ENCODE data around the gene DNAH14. TPM values are rescaled to one million over a fixed set of nuclear protein-coding genes. Genes with fewer than 3 reads are reported as not detected.
A peak's percentile ranks its signal among the peaks of the same experiment; 100 is the strongest.

Gene DNAH14
- total and polyA plus RNA-seq, 2 of the 4 experiments (the other 2 are of a cell fraction): 2.7 to 3.6 TPM

DNA sequence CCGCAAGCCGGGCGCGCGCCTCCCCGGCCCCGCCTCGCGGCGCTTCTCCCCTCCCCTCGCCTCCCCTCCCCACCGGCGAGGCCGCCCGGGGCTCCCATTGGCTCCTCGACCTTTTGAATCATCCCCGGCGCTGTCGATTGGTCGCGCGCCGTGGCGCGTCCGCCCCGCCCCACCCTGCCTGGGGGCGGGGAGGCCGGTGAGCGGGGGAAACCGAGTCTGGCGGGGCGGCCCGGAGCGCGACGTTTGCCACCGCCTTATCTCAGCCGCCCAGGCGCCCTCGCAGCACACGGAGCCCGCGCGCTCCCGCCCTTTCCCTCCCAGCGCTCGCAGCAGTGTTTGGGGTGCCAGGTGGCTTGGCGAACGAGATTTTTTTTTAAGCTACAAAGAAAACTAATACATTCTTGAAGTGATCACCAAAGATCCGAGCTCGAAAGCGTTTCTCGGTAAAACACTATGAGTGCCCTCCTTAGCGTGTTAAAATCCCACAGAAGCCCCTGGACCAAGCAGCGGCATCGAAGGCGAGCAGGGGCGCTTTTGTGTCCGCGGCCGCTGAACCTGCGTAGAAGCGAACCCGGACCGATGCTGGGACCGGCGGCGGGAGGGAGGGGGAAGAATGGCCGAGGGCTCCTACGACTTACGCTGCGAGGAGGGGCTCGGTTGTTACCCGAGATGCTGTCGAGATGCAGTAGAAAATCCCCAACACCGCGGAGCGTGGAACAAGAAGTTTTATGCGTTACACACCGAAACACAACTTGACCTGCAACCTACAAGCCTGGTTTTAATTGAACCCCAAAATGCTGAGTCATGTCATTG, 498.8 kb downstream of the DNAH14 start (continued):
- TF ChIP-seq, protein P1, sequence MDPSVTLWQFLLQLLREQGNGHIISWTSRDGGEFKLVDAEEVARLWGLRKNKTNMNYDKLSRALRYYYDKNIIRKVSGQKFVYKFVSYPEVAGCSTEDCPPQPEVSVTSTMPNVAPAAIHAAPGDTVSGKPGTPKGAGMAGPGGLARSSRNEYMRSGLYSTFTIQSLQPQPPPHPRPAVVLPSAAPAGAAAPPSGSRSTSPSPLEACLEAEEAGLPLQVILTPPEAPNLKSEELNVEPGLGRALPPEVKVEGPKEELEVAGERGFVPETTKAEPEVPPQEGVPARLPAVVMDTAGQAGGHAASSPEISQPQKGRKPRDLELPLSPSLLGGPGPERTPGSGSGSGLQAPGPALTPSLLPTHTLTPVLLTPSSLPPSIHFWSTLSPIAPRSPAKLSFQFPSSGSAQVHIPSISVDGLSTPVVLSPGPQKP (IDR thresholded peaks at IDR 0.05; ENCODE audit: borderline replicate concordance, low read depth, low read length): no peak

DNA sequence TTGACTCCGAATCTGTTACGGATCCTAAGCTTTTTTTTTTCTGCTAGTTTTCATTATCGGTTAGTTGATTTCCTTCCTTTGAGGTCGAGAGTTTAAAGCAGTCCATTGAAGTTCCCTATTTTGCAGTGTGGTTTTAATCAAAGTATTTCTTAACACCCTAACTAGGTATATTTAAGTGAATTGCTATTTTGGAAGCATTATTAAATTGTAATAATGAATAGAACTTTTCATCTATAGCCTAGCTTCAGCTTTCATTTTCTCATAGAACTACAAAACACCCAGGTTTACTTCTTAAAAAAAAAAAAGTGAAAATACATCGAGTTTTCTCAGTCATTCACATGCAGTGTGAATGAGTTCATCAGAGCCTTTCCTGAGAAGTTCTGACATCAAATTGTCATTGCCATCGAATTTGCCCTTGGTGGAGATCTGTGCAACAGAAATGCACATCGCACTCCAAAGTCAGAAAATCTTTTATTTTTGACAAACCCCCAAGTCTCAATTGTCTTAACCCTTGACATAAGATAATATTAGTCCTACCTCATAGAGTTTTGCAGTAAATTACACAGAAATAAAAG, 499.5 kb downstream of the DNAH14 start:
- Histone ChIP-seq H2BK15ac (ENCODE audit: low read depth, low read length) (peak overlapping the region; percentile 24; the same call in 1 of the 3 replicates), H3K23ac (ENCODE audit: low read depth, low read length) (peak overlapping the region; percentile 83), H3K9me1 (ENCODE audit: insufficient read depth, low read length) (peaks cover 7% of the 10 kb centered on the region), H3K9me3 (ENCODE audit: control insufficient read depth, insufficient read depth, low read length) (no peaks in the 10 kb centered on the region), H3K27me3 (ENCODE audit: control insufficient read depth, insufficient read depth, low read length) (no peaks in the 10 kb centered on the region), H2AFZ (replicated peaks; ENCODE audit: low read length, poor library complexity) (peak overlapping the region; percentile 95), H3K4ac (ENCODE audit: low read depth, low read length) (peak overlapping the region; percentile 74; the same call in 1 of the 2 replicates), H3K14ac (replicated peaks; ENCODE audit: low read depth, low read length) (peak overlapping the region; percentile 62), H3K27ac (ENCODE audit: insufficient read depth, low read length) (peak overlapping the region; percentile 86), H4K8ac (ENCODE audit: low read depth in 2 of 2, low read length in 2 of 2) (peak overlapping the region; percentile 77 to 81), H4K20me1 (ENCODE audit: insufficient read depth, low read length) (peaks cover 27% of the 10 kb centered on the region; the same call in 1 of the 2 replicates), H3K9ac (ENCODE audit: low read depth, low read length) (peak overlapping the region; percentile 75), H3K36me3 (ENCODE audit: control insufficient read depth, insufficient read depth, low read length) (no peaks in the 10 kb centered on the region), H3K56ac (ENCODE audit: extremely low read depth, insufficient read depth, low read length) (peak overlapping the region; percentile 69), H2BK120ac (ENCODE audit: low read depth, low read length) (peak overlapping the region; percentile 56), H2AK5ac (ENCODE audit: low read depth, low read length) (0 out of 2 replicates have a peak overlapping the region, but pooled peaks have one; percentile 0), H3K18ac (ENCODE audit: low read depth, low read length) (peak overlapping the region; percentile 89), H2AK9ac (replicated peaks; ENCODE audit: low read depth, low read length, poor library complexity) (no peak overlapping the region), H3K4me2 (ENCODE audit: low read depth, low read length) (peak overlapping the region; percentile 98), H3K4me1 (ENCODE audit: control insufficient read depth, insufficient read depth, low read length) (peaks cover 11% of the 10 kb centered on the region), H3K4me3 (ENCODE audit: insufficient read depth, low read depth, low read length) (peak overlapping the region; percentile 92), H4K5ac (ENCODE audit: low read depth, low read length) (peak overlapping the region; percentile 90; the same call in 1 of the 2 replicates), H4K91ac (ENCODE audit: insufficient read depth, low read depth, low read length) (peak overlapping the region; percentile 61; the same call in 1 of the 2 replicates), H2BK20ac (ENCODE audit: low read depth, low read length) (peak overlapping the region; percentile 23; the same call in 1 of the 2 replicates), H3K79me1 (ENCODE audit: low read depth in 1 of 2, low read length in 2 of 2) (peaks cover 9 to 30% of the 10 kb centered on the region in 2 experiments), H2BK5ac (ENCODE audit: low read depth, low read length, poor library complexity, severe bottlenecking) (peak overlapping the region; percentile 71)
- in situ Hi-C loops (cut with MboI; ENCODE audit: low sequenced_read_pairs) (no loop called here), dilution Hi-C loops (cut with HindIII; ENCODE audit: low sequenced_read_pairs, unreplicated experiment) (no loop called here), intact Hi-C loops (cut with micrococcal nuclease) (no loop called here)
- 33% methylated on average over 1 of the region's 7 CpGs; no CpG with 5 or more reads in 1 of the 2 experiments for WGBS, 2 experiments (ENCODE audit: extremely low coverage in 2 of 2, insufficient read length in 1 of 2)
- ChIA-PET CTCF (no interaction called here), POLR2A (ENCODE audit: unreplicated experiment) (interaction anchor here (0.6 kb wide), 1 partner anchor 756 kb away, joined by 4 read pairs; no protein-coding TSS in a partner anchor)
- TF ChIP-seq, protein P1 (IDR thresholded peaks at IDR 0.05; ENCODE audit: borderline replicate concordance, low read depth, low read length): no peak
- TF ChIP-seq FOS (IDR thresholded peaks at IDR 0.05; ENCODE audit: low read depth, low read length): no peak
- no peak for TF ChIP-seq RCOR1 (IDR thresholded peaks at IDR 0.05; ENCODE audit: insufficient replicate concordance, low read length)
- no peak for TF ChIP-seq BHLHE40 (IDR thresholded peaks at IDR 0.05; ENCODE audit: low read depth, low read length)
- TF ChIP-seq, protein P2, sequence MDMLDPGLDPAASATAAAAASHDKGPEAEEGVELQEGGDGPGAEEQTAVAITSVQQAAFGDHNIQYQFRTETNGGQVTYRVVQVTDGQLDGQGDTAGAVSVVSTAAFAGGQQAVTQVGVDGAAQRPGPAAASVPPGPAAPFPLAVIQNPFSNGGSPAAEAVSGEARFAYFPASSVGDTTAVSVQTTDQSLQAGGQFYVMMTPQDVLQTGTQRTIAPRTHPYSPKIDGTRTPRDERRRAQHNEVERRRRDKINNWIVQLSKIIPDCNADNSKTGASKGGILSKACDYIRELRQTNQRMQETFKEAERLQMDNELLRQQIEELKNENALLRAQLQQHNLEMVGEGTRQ (IDR thresholded peaks at IDR 0.05; ENCODE audit: low read depth, low read length): no peak
- TF ChIP-seq RFX5 (IDR thresholded peaks at IDR 0.05; ENCODE audit: low read depth, low read length): no peak
- TF ChIP-seq MXI1 (IDR thresholded peaks at IDR 0.05; ENCODE audit: borderline replicate concordance, low read depth, low read length): no peak
- no peak for TF ChIP-seq CEBPB (IDR thresholded peaks at IDR 0.05; ENCODE audit: low read depth, low read length)
- no peak for TF ChIP-seq POLR2A (IDR thresholded peaks at IDR 0.05; ENCODE audit: low read depth, low read length)
- DNase-seq: no peak
- no peak for ATAC-seq (ENCODE audit: low read depth)
- BruUV-seq (replicated peaks): no TSS peak

Measured in IMR-90 (cell line).